Adrenal gland (tissue), 5 donors: Measurements from ENCODE around the gene CCDC70.

ENCODE experiments used
- POLR2A ChIP-seq, 2 donors: fragments of 450-650 bp; IDR thresholded peaks; one replicate each; pipeline ENCODE4 v1.6.1; 2017; ENCODE audit warnings: antibody characterized with exemption in 2 of 2, mild to moderate bottlenecking in 2 of 2, moderate library complexity in 1 of 2
- TF ChIP-seq, protein P1 (sequence below), 6 experiments: fragments of 450-650 bp in 4 of 6; fragments of 200-600 bp in 2 of 6; sonication (generic) in 1 of 6; IDR thresholded peaks; 1 replicate in 5 of 6; 2 replicates in 1 of 6; pipeline versions ENCODE4 v1.5.1 to v1.8.0; 2016 to 2021; ENCODE audit warnings: antibody characterized with exemption in 6 of 6, mild to moderate bottlenecking in 2 of 6, moderate library complexity in 1 of 6
- donor health status: DM: no; HTN: no; CAD: no.

DNA sequence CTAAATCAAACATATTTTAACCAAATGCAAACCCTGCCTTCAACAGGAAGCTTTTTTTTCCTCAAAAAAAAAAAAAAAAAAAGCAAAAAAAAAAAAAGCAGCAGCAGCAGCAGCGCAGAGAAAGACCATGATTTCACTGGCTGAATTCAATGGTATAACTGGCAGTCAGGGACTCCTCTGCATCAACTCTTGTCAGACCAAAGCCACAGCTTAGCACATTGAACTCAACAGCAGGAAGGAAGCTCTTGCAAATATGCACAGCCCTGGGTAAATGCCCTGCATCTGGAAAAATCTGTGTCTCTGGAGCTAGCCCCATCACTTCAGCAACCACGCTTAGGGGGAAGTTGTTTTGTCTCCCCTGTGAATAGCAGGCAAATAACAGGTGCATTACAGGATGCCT lies 40.2 kb upstream of the CCDC70 start:
- TF ChIP-seq, protein P1, sequence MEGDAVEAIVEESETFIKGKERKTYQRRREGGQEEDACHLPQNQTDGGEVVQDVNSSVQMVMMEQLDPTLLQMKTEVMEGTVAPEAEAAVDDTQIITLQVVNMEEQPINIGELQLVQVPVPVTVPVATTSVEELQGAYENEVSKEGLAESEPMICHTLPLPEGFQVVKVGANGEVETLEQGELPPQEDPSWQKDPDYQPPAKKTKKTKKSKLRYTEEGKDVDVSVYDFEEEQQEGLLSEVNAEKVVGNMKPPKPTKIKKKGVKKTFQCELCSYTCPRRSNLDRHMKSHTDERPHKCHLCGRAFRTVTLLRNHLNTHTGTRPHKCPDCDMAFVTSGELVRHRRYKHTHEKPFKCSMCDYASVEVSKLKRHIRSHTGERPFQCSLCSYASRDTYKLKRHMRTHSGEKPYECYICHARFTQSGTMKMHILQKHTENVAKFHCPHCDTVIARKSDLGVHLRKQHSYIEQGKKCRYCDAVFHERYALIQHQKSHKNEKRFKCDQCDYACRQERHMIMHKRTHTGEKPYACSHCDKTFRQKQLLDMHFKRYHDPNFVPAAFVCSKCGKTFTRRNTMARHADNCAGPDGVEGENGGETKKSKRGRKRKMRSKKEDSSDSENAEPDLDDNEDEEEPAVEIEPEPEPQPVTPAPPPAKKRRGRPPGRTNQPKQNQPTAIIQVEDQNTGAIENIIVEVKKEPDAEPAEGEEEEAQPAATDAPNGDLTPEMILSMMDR (IDR thresholded peaks at IDR 0.05) = no peak
- TF ChIP-seq POLR2A (IDR thresholded peaks at IDR 0.05) = no peak
